OCI-M2 (cell line): ENCODE data around the gene CLIP4.

Experiments
- DNase-seq: peaks from one replicate; lab custom pipeline; 2025; ENCODE audit not compliant: unreplicated experiment; lab: John Stamatoyannopoulos, UW

Gene CLIP4

GRCh38 chr2:29129586-29130281 is 14.5 kb downstream of the CLIP4 start:
- no peak for DNase-seq

- DNase-seq, result no peak
These were observed 15.1 kb downstream of the CLIP4 start for GRCh38 chr2:29130295-29130694.

- no peak for DNase-seq
These were observed 19.7 kb downstream of the CLIP4 start for GRCh38 chr2:29134933-29135332.

GRCh38 chr2:29139152-29139551 is 23.9 kb downstream of the CLIP4 start:
- no peak for DNase-seq

GRCh38 chr2:29139731-29140130 is 24.5 kb downstream of the CLIP4 start:
- no peak for DNase-seq

GRCh38 chr2:29143657-29144056 is 28.4 kb downstream of the CLIP4 start:
- DNase-seq, result no peak

GRCh38 chr2:29146197-29146596 is 31.0 kb downstream of the CLIP4 start:
- DNase-seq, result no peak

GRCh38 chr2:29147963-29148362 is 32.7 kb downstream of the CLIP4 start:
- no peak for DNase-seq

- DNase-seq, result no peak
These were observed 39.4 kb downstream of the CLIP4 start for GRCh38 chr2:29154610-29155009.

GRCh38 chr2:29155578-29155977 is 40.4 kb downstream of the CLIP4 start:
- no peak for DNase-seq

GRCh38 chr2:29157131-29157530 is 41.9 kb downstream of the CLIP4 start:
- DNase-seq, result no peak

- no peak for DNase-seq
These were observed 43.9 kb downstream of the CLIP4 start for GRCh38 chr2:29159125-29159524.

GRCh38 chr2:29160184-29160583 is 45.0 kb downstream of the CLIP4 start:
- no peak for DNase-seq

GRCh38 chr2:29162204-29162928 is 47.2 kb downstream of the CLIP4 start:
- DNase-seq, result no peak

- no peak for DNase-seq
These were observed 49.1 kb downstream of the CLIP4 start for GRCh38 chr2:29164091-29164846.

GRCh38 chr2:29165362-29166241 is 50.4 kb downstream of the CLIP4 start:
- no peak for DNase-seq

GRCh38 chr2:29166242-29167039 is 51.2 kb downstream of the CLIP4 start:
- no peak for DNase-seq

GRCh38 chr2:29174937-29175336 is 59.7 kb downstream of the CLIP4 start:
- no peak for DNase-seq

- DNase-seq, result no peak
These were observed 60.1 kb downstream of the CLIP4 start for GRCh38 chr2:29175338-29175737.

- no peak for DNase-seq
These were observed 67.1 kb downstream of the CLIP4 start for GRCh38 chr2:29182334-29182733.
